Measurements from ENCODE around the gene ATP4B. TPM values are rescaled to one million over a fixed set of nuclear protein-coding genes. Genes with fewer than 3 reads are reported as not detected.

ATP4B gene
- total RNA-seq, 1 experiment from 2014 or later: not detected

- TF ChIP-seq E2F5 (CRISPR knock-in tag; IDR thresholded peaks at IDR 0.05): no peak
- TF ChIP-seq CREM (CRISPR knock-in tag; IDR thresholded peaks at IDR 0.05): no peak
- TF ChIP-seq SP1 (CRISPR knock-in tag; conservative IDR thresholded peaks at IDR 0.05): peak; percentile 25; the same call in 1 of the 2 replicates
- TF ChIP-seq NFE2L1 (CRISPR knock-in tag; IDR thresholded peaks at IDR 0.05): no peak
- peak; percentile 27; the same call in 1 of the 2 replicates for TF ChIP-seq TEAD1 (CRISPR knock-in tag; IDR thresholded peaks at IDR 0.05)
- no peak for TF ChIP-seq AFF4 (CRISPR knock-in tag; IDR thresholded peaks at IDR 0.05; ENCODE audit: borderline replicate concordance)
- no peak for TF ChIP-seq ATF1 (CRISPR knock-in tag; IDR thresholded peaks at IDR 0.05)
- TF ChIP-seq TP53 (CRISPR knock-in tag; IDR thresholded peaks at IDR 0.05): no peak
- no peak for TF ChIP-seq OVOL2 (CRISPR knock-in tag; IDR thresholded peaks at IDR 0.05; ENCODE audit: borderline replicate concordance)
- no peak for TF ChIP-seq MAX (CRISPR knock-in tag; IDR thresholded peaks at IDR 0.05)
- TF ChIP-seq MLX (CRISPR knock-in tag; IDR thresholded peaks at IDR 0.05): no peak
- TF ChIP-seq ZNF671 (CRISPR knock-in tag; IDR thresholded peaks at IDR 0.05): no peak
- TF ChIP-seq FOXJ3 (CRISPR knock-in tag; IDR thresholded peaks at IDR 0.05; ENCODE audit: borderline replicate concordance): no peak
Measured at GRCh38 chr13:113616991-113617749, 40.8 kb downstream of the ATP4B start (continued).

GRCh38 chr13:113616281-113616906, 41.6 kb downstream of the ATP4B start:
- POLR2A ChIA-PET: interaction anchor here (0.9 kb wide), 1 partner anchor 483 kb away, joined by 5 read pairs; no protein-coding TSS in a partner anchor
- Mint-ChIP-seq H3K36me3 (peaks cover 3% of the 10 kb centered on the region), H3K27me3 (ENCODE audit: low read depth) (no peaks in the 10 kb centered on the region), H3K9me3 (no peaks in the 10 kb centered on the region), H3K27ac (peak overlapping the region; percentile 98), H3K4me1 (peaks cover 15% of the 10 kb centered on the region), H3K4me3 (0 out of 2 replicates have a peak overlapping the region, but pooled peaks have one; percentile 15)
- CTCF ChIA-PET: interaction anchor here (0.7 to 1.3 kb wide), 8 partner anchors 13 to 187 kb away, joined by 3 to 6 read pairs (median 4); no protein-coding TSS in a partner anchor
- no peak for ATAC-seq
- DNase-seq (ENCODE audit: low spot score): no peak
- TF ChIP-seq ZNF532 (CRISPR knock-in tag; IDR thresholded peaks at IDR 0.05; ENCODE audit: borderline replicate concordance) (no peak), NFYB (CRISPR knock-in tag; conservative IDR thresholded peaks at IDR 0.05; ENCODE audit: low read depth) (no peak), NFE2L1 (CRISPR knock-in tag; IDR thresholded peaks at IDR 0.05) (no peak), ATF2 (CRISPR knock-in tag; IDR thresholded peaks at IDR 0.05; ENCODE audit: borderline replicate concordance, low read depth) (no peak), NR3C1 (CRISPR knock-in tag; conservative IDR thresholded peaks at IDR 0.05; ENCODE audit: low read depth) (no peak), PRDM15 (CRISPR knock-in tag; IDR thresholded peaks at IDR 0.05) (no peak), MLX (CRISPR knock-in tag; IDR thresholded peaks at IDR 0.05) (no peak)

All from WTC11 (cell line).